IgD-negative memory B cell (primary cell): Measurements from ENCODE around the gene PTTG1IP. TPM values are rescaled to one million over a fixed set of nuclear protein-coding genes. Genes with fewer than 3 reads are reported as not detected.
A peak's percentile ranks its signal among the peaks of the same experiment; 100 is the strongest.

ENCODE experiments used
- H3K27ac Mint-ChIP-seq, 3 donors: one replicate each; pipeline ENCODE4 v1.8.0; 2020 to 2022; ENCODE audit warnings: mild to moderate bottlenecking in 3 of 3, mixed read lengths in 3 of 3, moderate library complexity in 1 of 3
- H3K27me3 Mint-ChIP-seq: one replicate; pipeline ENCODE4 v1.8.0; 2021; ENCODE audit warnings: mixed read lengths
- H3K36me3 Mint-ChIP-seq: one replicate; pipeline ENCODE4 v1.8.0; 2020; ENCODE audit warnings: mild to moderate bottlenecking, mixed read lengths
- H3K4me1 Mint-ChIP-seq, 3 donors: one replicate each; pipeline ENCODE4 v1.8.0; 2020 to 2022; ENCODE audit warnings: mixed read lengths in 3 of 3, mild to moderate bottlenecking in 1 of 3
- H3K4me3 Mint-ChIP-seq, 4 donors: one replicate each; pipeline ENCODE4 v1.8.0; 2020 to 2022; ENCODE audit warnings: mild to moderate bottlenecking in 4 of 4, mixed read lengths in 4 of 4, moderate library complexity in 3 of 4
- H3K9me3 Mint-ChIP-seq, 3 donors: one replicate each; pipeline ENCODE4 v1.8.0; 2020 to 2021; ENCODE audit warnings: mixed read lengths in 3 of 3, mild to moderate bottlenecking in 1 of 3
- polyA plus RNA-seq: library from polyadenylated mRNA; unstranded; fragments of 300-500 nt; fragmentation: Illumina TruSeq; gene quantifications from one replicate; pipeline ENCODE4 v1.2.3, GENCODE V29; 2021

PTTG1IP gene
- polyA plus RNA-seq, 1 donor from 2014 or later: 44.7 TPM

DNA sequence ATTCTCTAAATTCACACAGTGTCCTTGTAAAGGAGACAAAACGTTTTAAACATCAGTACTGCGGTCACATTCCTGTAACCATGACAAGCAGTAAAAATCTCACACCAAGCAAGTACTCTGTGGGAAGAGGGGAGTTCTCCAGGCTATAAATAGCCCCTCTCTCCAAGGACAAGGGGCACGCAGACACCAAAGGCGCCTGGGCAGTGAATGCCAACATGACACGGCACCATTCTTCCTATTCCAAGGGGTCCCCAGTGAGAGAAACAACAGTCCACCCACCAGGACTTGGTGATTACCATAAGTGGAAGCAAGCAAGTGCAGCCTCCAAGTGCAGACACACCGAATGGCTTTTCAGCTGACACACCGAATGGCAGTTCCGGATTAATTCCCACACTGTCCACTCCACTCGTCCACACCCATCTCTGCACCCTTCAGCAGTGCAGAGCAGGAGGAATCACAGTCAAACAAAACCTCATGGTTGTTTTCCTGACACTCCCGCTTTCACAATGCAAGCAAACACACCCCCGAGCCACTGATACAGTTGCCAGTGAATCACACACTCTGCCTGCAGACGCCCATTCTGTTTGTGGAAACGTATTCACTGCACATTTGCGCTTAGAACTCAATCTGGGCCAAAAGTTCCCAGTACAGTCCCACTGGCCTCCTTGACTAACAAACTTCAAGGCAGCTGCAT, 1.8 kb downstream of the PTTG1IP start:
- Mint-ChIP-seq H3K4me3 (peak overlapping the region; percentile 82 to 100 (median 97)), H3K27me3 (no peaks in the 10 kb centered on the region)

DNA sequence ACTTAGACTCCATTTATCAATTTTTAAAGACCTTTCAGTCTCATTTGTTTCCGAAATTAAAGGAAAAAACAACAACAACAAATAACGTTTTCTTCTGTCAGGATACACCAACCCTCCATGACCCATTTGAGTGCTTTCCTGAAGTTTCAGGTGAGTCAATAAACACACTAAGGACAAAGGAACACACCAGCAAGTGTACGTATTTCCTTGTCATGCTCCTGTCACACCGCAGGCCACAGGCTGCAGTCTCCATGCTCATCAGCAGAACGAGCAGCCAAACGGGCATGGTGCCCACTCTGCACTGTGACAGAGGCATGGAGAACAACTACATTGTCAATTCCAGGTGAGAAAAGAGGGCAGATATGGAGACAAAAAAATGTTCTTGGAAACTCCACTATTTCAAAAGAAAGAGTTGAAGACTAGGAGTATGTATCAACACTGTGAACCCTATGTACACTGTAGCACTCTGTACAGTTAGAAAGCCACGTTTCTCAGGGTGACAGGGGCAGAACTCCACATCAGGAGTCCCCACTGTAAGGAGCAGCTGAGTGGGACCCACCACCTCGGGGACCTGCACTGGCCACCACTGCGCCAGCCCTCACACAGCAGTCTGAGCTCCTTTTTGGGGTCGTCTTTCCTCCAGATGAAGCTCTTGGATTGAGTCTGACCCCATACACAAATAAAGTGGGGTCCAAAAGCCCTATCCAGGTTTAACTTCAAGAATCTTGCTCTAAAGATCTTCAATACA, 2.6 kb downstream of the PTTG1IP start:
- no peaks in the 10 kb centered on the region for H3K9me3 Mint-ChIP-seq
- peak overlapping the region in 2 of 3 donors; percentile 78 to 92 for H3K27ac Mint-ChIP-seq
- H3K36me3 Mint-ChIP-seq: peaks cover 2% of the 10 kb centered on the region
- no peaks in the 10 kb centered on the region for H3K27me3 Mint-ChIP-seq
- H3K4me3 Mint-ChIP-seq: peak overlapping the region in 3 of 4 donors; percentile 5 to 100 (median 10)
- peaks cover 50 to 57% (median 54%) of the 10 kb centered on the region in 3 donors for H3K4me1 Mint-ChIP-seq

More for the DNA sequence above, 1.8 kb downstream of the PTTG1IP start:
- Mint-ChIP-seq H3K36me3 (peaks cover 2% of the 10 kb centered on the region), H3K4me1 (peaks cover 45 to 54% (median 51%) of the 10 kb centered on the region in 3 donors), H3K27ac (peak overlapping the region in 1 of 3 donors; percentile 92), H3K9me3 (no peaks in the 10 kb centered on the region)

DNA sequence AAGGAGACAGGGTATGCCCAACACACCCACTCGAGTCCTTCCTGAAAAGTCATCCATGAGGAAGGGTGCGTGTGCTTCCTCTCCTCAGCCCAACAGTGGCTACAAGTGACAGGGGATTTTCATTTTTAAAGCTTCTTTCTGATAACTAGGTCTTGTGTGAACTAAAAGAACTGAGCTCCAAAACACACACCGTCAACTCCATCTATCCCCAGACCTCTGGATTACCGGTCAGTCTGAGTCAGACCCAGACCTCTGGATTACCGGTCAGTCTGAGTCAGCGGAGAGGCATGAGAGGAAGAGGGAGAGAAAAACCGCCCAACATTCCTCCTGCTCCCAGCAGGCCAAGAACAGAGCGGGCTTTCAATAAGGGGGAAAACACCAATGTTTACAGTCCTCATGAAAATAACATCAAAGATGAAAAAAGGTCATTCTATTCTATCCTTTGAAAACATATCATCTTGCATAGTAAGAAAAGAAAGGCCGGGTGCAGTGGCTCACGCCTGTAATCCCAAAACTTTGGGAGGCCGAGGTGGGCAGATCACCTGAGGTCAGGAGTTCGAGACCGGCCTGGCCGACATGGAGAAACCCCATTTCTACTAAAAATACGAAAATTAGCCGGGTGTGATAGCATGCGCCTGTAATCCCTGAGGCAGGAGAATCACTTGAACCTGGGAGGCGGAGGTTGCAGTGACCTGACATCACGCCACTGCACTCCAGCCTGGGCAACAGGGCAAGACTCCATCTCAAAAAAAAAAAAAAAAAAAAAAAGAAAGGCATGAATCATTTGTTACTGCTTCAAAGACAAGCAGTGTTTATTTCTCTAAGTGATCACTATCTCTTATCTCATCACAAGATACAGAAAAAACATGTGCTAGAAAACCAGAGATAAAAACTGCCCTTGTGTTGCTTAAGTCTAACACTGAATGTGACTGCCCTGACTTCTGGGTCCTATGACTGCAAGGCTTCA, 3.4 kb downstream of the PTTG1IP start:
- H3K27me3 Mint-ChIP-seq: no peaks in the 10 kb centered on the region
- H3K4me1 Mint-ChIP-seq: peaks cover 53 to 58% (median 56%) of the 10 kb centered on the region in 3 donors
- H3K27ac Mint-ChIP-seq: peak overlapping the region in 1 of 3 donors; percentile 92
- H3K4me3 Mint-ChIP-seq: peak overlapping the region in 1 of 4 donors; percentile 100
- H3K36me3 Mint-ChIP-seq: peaks cover 2% of the 10 kb centered on the region
- H3K9me3 Mint-ChIP-seq: no peaks in the 10 kb centered on the region

DNA sequence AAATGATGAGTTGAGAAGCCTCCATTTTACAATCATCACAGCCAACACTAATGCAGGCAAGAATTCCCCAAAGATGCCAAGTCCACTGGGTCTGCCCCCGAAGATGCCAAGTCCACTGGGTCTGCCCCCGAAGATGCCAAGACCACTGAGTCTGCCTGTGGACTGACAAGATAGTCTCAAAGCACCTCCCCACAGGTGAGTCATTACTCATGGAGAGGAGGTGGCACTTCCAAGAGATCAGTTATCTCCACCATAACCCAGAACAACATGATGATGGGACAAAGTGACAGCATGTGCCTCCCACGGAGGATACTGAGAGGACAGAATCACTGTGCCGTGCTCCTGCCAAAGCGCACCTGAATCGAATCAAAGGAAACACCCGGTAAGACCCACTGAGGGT, 4.8 kb downstream of the PTTG1IP start:
- Mint-ChIP-seq H3K4me3 (peak overlapping the region in 2 of 4 donors; percentile 25 to 60), H3K36me3 (peaks cover 2% of the 10 kb centered on the region), H3K4me1 (peaks cover 51 to 58% (median 55%) of the 10 kb centered on the region in 3 donors), H3K27ac (peak overlapping the region in 1 of 3 donors; percentile 92), H3K9me3 (no peaks in the 10 kb centered on the region), H3K27me3 (no peaks in the 10 kb centered on the region)

DNA sequence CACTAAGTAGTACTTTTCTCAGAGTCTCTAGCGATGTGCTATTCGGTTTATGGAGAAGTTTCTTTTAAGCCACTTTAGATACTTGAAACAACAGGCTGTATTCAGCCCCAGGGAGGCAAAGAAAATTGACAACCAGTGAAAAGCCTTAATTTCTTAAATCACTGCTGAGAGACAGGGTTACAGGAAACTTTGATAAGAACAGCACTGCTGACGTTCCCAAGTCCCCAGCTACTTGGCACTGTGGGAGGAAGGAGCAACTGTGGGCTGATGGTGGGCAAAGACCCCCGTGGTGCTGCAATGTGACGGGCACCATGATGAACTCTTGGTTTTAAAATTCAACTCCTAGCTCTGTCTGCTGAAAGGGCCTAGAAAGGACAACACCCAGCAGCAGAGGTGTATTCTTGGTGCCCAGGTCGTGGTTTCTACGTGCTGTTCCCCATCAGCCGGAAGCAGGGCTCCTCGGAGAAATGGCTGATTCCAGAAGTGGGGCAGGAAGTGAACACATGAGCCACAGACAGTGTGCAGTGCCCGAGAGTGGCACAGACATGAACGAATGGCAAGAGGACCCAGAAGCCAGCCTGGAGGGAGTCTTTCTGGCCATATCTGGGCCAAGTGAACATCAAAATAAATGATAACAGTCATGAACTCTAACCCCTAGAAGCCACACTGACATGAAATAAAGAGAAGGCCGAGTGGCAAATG, 5.3 kb downstream of the PTTG1IP start:
- H3K36me3 Mint-ChIP-seq: peaks cover 2% of the 10 kb centered on the region
- peaks cover 55 to 60% (median 56%) of the 10 kb centered on the region in 3 donors for H3K4me1 Mint-ChIP-seq
- peak overlapping the region in 3 of 4 donors; percentile 25 to 60 (median 39) for H3K4me3 Mint-ChIP-seq
- peak overlapping the region in 2 of 3 donors; percentile 1 to 92 for H3K27ac Mint-ChIP-seq
- no peaks in the 10 kb centered on the region for H3K9me3 Mint-ChIP-seq
- H3K27me3 Mint-ChIP-seq: no peaks in the 10 kb centered on the region

DNA sequence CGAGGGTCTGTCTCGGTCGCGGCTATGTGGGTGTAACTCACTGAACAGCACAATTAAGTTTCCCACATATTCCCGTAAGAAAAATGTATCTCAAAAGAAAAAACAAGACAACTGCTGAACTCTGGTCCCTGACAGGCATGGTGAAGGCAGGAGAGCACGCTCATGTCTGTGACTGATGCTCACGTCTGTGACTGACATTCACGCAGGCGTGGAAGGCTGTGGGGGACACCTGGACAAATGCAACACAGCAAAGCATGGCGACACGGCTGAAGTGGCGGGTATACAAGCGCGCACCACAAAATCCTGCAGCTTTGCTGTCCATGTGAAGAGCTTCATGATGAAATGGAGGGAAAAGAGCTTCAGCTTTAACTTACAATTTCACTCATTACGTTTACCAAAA, 6.0 kb downstream of the PTTG1IP start:
- Mint-ChIP-seq H3K4me1 (peaks cover 52 to 57% (median 53%) of the 10 kb centered on the region in 3 donors), H3K4me3 (peak overlapping the region in 2 of 4 donors; percentile 58 to 60), H3K36me3 (peaks cover 2% of the 10 kb centered on the region), H3K9me3 (no peaks in the 10 kb centered on the region), H3K27ac (peak overlapping the region in 1 of 3 donors; percentile 1), H3K27me3 (no peaks in the 10 kb centered on the region)

DNA sequence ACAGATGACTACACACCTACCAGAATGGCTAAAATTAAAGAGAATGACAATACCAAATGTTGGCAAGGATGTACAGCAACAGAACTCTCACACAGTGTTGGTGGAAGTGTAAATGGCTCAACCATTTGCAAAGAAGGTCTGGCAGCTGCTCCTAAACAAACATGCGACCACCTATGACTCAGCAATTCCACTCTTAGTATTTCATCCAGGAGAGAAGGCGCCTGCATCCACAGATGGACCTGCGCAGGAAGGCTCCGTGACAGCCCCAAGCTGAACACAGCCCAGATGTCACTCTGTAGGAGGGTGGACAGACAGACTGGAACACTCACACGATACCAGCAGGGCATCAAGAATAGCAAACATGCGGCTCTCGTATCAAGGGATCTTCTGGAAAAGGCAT, 6.7 kb downstream of the PTTG1IP start:
- Mint-ChIP-seq H3K9me3 (no peaks in the 10 kb centered on the region), H3K4me3 (peak overlapping the region in 1 of 4 donors; percentile 9), H3K4me1 (peaks cover 47 to 53% (median 48%) of the 10 kb centered on the region in 3 donors), H3K36me3 (peaks cover 2% of the 10 kb centered on the region), H3K27ac (peak overlapping the region in 1 of 3 donors; percentile 1), H3K27me3 (no peaks in the 10 kb centered on the region)

DNA sequence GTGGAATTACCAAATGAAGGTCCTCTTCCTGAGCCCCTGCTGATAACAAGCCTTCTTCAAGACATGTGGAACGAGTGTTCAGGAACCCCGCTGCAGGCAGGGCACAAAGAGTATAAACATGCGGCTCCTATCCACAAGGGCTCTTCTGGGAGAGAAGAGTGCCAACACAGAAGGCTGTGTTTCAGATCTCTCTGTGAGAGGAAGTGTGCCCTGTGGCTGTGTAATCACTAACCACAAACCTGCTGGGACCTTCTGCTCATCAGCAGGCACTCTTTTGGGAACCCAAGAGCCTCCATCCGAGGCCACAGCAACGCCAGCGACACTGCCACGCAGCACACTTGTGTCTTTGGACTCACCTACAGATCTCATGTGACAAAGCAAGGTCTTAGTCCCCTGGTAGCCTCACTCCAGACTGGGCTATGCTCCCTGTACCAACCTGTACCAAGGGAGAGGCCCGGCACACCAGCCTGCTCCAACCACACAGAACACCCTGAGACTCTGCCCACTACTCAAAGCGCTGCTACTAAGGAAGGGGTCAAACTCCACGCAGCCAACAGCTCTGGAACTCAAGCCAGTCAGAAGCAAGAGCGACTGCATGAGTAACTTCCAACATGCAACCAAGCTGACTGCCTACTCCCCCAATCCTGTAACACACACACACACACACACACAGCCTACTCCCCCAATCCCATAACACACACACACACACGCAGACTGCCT, 7.8 kb downstream of the PTTG1IP start:
- Mint-ChIP-seq H3K36me3 (peaks cover 2% of the 10 kb centered on the region), H3K27ac (peak overlapping the region in 2 of 3 donors; percentile 23 to 78), H3K9me3 (no peaks in the 10 kb centered on the region), H3K27me3 (no peaks in the 10 kb centered on the region), H3K4me3 (peak overlapping the region; percentile 31 to 88 (median 71)), H3K4me1 (peaks cover 44 to 51% (median 49%) of the 10 kb centered on the region in 3 donors)

DNA sequence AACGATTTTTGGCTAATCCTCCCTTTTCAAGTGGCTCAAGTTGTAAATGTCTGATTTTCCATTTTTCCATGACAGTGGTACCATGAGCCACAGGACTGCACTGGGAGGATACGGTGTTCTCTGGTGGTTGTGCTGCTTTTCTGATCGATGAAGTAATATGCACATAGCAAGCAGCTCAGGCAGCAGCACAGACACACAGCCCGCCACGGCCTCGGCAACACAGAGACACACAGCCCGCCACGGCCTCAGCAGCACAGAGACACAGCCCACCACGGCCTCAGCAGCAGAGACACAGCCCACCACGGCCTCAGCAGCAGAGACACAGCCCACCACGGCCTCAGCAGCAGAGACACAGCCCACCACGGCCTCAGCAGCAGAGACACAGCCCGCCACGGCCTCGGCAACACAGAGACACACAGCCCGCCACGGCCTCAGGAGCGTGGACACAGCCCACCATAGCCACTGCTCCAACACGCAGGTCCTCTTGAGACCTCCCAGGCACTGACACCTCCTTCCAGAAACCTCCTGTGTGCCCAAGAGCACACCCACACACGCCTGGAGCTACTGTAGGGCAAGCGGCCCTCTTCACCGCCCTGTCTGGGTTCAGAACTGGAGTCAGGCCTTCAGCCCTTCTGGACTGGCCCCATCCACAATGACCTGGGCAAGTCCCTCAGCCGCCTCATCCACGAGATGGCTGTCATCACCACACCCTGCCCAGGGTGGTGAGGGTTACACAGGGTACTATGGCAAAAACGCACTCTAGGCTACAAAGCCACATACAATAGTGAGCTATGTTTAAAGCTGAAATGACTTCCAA, 10.4 kb downstream of the PTTG1IP start:
- no peaks in the 10 kb centered on the region for H3K36me3 Mint-ChIP-seq
- peak overlapping the region in 1 of 3 donors; percentile 41 for H3K27ac Mint-ChIP-seq
- H3K9me3 Mint-ChIP-seq: no peaks in the 10 kb centered on the region
- H3K4me1 Mint-ChIP-seq: peaks cover 33 to 37% (median 35%) of the 10 kb centered on the region in 3 donors
- no peaks in the 10 kb centered on the region for H3K27me3 Mint-ChIP-seq
- H3K4me3 Mint-ChIP-seq: peak overlapping the region in 1 of 4 donors; percentile 76

DNA sequence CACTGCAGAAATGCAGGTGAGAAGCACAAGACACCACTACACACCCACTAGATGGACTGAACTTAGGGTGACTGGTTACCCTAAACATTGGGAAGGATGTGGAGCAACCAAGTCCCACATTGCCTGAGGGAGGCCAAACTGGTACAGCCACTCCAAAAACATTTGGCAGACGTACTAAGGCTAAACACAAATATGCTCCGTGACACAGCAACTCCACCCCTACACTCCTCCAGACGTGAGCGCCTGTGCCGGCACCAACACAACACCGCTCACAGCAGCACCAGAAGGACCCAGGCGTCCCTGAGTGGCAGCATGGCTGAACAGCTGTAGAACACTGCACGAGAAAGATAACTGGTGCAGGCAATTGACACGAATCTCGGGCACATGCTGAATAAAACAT, 14.7 kb downstream of the PTTG1IP start:
- H3K27ac Mint-ChIP-seq: no peak overlapping the region
- H3K27me3 Mint-ChIP-seq: no peaks in the 10 kb centered on the region
- peaks cover 7 to 9% (median 8%) of the 10 kb centered on the region in 3 donors for H3K4me1 Mint-ChIP-seq
- no peaks in the 10 kb centered on the region for H3K36me3 Mint-ChIP-seq
- no peaks in the 10 kb centered on the region for H3K9me3 Mint-ChIP-seq
- H3K4me3 Mint-ChIP-seq: no peak overlapping the region

DNA sequence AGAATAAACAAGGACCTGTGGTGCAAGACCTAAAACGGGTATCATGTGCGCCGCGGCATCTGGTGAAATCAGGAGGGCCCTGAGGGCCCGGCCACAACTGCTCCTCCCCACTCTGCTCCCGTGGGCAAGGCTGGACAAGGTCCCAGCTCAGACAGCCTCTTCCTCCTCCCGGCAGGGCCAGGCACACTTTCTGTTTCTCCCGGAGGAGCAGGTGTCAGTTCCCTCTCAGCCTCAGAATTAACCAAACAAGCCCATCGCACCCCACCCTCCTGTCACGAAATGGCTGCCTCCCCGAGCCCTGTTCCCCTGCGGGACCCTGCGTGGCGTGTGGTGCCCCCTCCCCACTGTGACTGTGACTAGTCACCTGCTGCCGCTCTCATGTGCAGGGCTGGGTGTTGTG, 15.2 kb downstream of the PTTG1IP start:
- H3K36me3 Mint-ChIP-seq: no peaks in the 10 kb centered on the region
- no peaks in the 10 kb centered on the region for H3K9me3 Mint-ChIP-seq
- H3K27me3 Mint-ChIP-seq: no peaks in the 10 kb centered on the region
- peaks cover 4 to 7% (median 6%) of the 10 kb centered on the region in 3 donors for H3K4me1 Mint-ChIP-seq
- H3K4me3 Mint-ChIP-seq: no peak overlapping the region
- H3K27ac Mint-ChIP-seq: no peak overlapping the region

DNA sequence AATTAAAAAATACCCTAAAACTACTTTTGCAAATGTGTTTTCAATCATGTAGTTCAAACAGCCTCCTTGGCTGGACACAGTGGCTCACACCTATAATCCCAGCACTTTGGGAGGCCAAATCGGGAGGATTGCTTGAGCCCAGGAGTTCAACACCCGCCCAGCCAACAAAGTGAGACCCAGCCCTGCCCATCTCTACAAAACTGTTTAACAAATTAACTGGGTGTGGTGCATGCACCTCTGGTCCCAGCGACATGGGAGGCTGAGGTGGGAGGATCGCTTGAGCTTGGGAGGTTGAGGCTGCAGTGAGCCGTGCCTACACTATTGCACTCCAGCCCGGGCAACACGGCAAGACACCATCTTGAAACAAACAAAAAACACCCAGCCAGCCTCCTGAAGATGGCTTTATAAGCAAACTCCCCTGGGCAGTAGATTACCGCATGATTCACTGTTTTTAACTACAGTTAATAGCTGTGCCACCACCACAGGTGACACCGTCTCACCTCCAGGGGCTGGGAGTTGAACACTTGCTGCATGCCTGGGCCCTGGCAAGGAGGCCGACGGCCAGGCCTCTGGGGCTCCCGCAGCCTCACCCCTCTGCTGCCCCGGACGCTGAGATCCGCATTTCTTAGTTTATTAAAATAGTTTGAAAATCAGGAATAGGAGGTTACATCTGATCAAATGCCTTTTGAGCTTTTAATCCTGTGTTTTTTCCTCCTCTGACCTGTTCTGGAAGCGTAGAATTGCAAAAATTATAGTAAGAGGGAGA, 16.2 kb downstream of the PTTG1IP start:
- no peaks in the 10 kb centered on the region for H3K9me3 Mint-ChIP-seq
- no peaks in the 10 kb centered on the region for H3K36me3 Mint-ChIP-seq
- H3K27me3 Mint-ChIP-seq: no peaks in the 10 kb centered on the region
- no peak overlapping the region for H3K4me3 Mint-ChIP-seq
- no peak overlapping the region for H3K27ac Mint-ChIP-seq
- peaks cover 3 to 7% (median 6%) of the 10 kb centered on the region in 3 donors for H3K4me1 Mint-ChIP-seq
